Measurements from ENCODE around the gene SLTM. TPM values are rescaled to one million over a fixed set of nuclear protein-coding genes. Genes with fewer than 3 reads are reported as not detected.

The SLTM gene
- total RNA-seq, 2 experiments from 2014 or later = 183 to 189 TPM

GRCh38 chr15:58980351-58980939 lies 47.0 kb upstream of the SLTM start:
- POLR2A ChIA-PET = interaction anchor here (0.6 to 1.1 kb wide), 3 partner anchors 10 to 548 kb away, joined by 3 to 4 read pairs (median 3); no protein-coding TSS in a partner anchor
- H3K4me1 ChIP-seq (ENCODE audit: insufficient read depth, low read length) = peaks cover 18% of the 10 kb centered on the region
- no peak overlapping the region for H3K4me3 Mint-ChIP-seq

GRCh38 chr15:58977887-58978286 lies 44.4 kb upstream of the SLTM start:
- no peaks in the 10 kb centered on the region for H3K9me3 ChIP-seq (ENCODE audit: control insufficient read depth in 1 of 2, insufficient read depth in 1 of 2, low read length in 2 of 2)

More at GRCh38 chr15:58980351-58980939, 47.0 kb upstream of the SLTM start:
- no peak overlapping the region for H3K27ac ChIP-seq (ENCODE audit: low read depth in 1 of 2, low read length in 2 of 2)
- no peaks in the 10 kb centered on the region for H3K9me3 ChIP-seq (ENCODE audit: control insufficient read depth in 1 of 2, insufficient read depth in 1 of 2, low read length in 2 of 2)
- H3K27ac Mint-ChIP-seq = no peak overlapping the region
- CTCF ChIA-PET = interaction anchor here (0.6 to 1.4 kb wide), 3 partner anchors 11 to 512 kb away, joined by 3 to 6 read pairs (median 5); no protein-coding TSS in a partner anchor
- H3K36me3 ChIP-seq (ENCODE audit: insufficient read depth, low read length) = no peaks in the 10 kb centered on the region
- TF ChIP-seq CTCF (IDR thresholded peaks at IDR 0.05) = peak; percentile 78
- H3K36me3 Mint-ChIP-seq (ENCODE audit: low read depth) = no peaks in the 10 kb centered on the region
- peak in 3 of 14 experiments; percentile 66 to 72 (median 70) for DNase-seq
- intact Hi-C loops (cut with DNase I, micrococcal nuclease) = loop anchor here (1.0 to 10.0 kb wide), 8 partner anchors 46 to 544 kb away; partner anchors contain the start of genes CCNB2 (in 1 of the 2) and SLTM (in 1 of the 2)
- no peaks in the 10 kb centered on the region for H3K9me3 Mint-ChIP-seq
- H3K4me1 Mint-ChIP-seq (ENCODE audit: low read depth) = peaks cover 32% of the 10 kb centered on the region
- H3K27me3 Mint-ChIP-seq = no peaks in the 10 kb centered on the region
- H3K27me3 ChIP-seq (ENCODE audit: control insufficient read depth in 1 of 2, insufficient read depth in 2 of 2, low read length in 2 of 2) = no peaks in the 10 kb centered on the region
- no peak overlapping the region for H3K4me3 ChIP-seq (ENCODE audit: low read length)
- ATAC-seq (ENCODE audit: poor library complexity) = peak; percentile 50

GRCh38 chr15:58967479-58967878 lies 34.0 kb upstream of the SLTM start:
- ATAC-seq (ENCODE audit: poor library complexity) = no peak
- TF ChIP-seq CTCF (IDR thresholded peaks at IDR 0.05) = no peak
- H3K9me3 ChIP-seq (ENCODE audit: control insufficient read depth in 1 of 2, insufficient read depth in 1 of 2, low read length in 2 of 2) = no peaks in the 10 kb centered on the region
- Mint-ChIP-seq H3K36me3 (ENCODE audit: low read depth) (no peaks in the 10 kb centered on the region), H3K27ac (no peak overlapping the region), H3K4me1 (ENCODE audit: low read depth) (no peaks in the 10 kb centered on the region), H3K4me3 (no peak overlapping the region), H3K27me3 (no peaks in the 10 kb centered on the region), H3K9me3 (no peaks in the 10 kb centered on the region)
- no peak overlapping the region for H3K27ac ChIP-seq (ENCODE audit: low read depth in 1 of 2, low read length in 2 of 2)
- ChIA-PET CTCF (no interaction called here), POLR2A (no interaction called here)
- no peak overlapping the region for H3K4me3 ChIP-seq (ENCODE audit: low read length)
- DNase-seq = no peak
- H3K36me3 ChIP-seq (ENCODE audit: insufficient read depth, low read length) = no peaks in the 10 kb centered on the region
- intact Hi-C loops (cut with DNase I, micrococcal nuclease) = no loop called here
- H3K27me3 ChIP-seq (ENCODE audit: control insufficient read depth in 1 of 2, insufficient read depth in 2 of 2, low read length in 2 of 2) = no peaks in the 10 kb centered on the region
- H3K4me1 ChIP-seq (ENCODE audit: insufficient read depth, low read length) = no peaks in the 10 kb centered on the region

More at GRCh38 chr15:58977887-58978286, 44.4 kb upstream of the SLTM start:
- no peaks in the 10 kb centered on the region for H3K36me3 ChIP-seq (ENCODE audit: insufficient read depth, low read length)
- POLR2A ChIA-PET = interaction anchor here (0.6 to 1.0 kb wide), 2 partner anchors 11 to 262 kb away, joined by 3 to 4 read pairs; no protein-coding TSS in a partner anchor
- no peak for ATAC-seq (ENCODE audit: poor library complexity)
- H3K27ac ChIP-seq (ENCODE audit: low read depth in 1 of 2, low read length in 2 of 2) = no peak overlapping the region
- H3K36me3 Mint-ChIP-seq (ENCODE audit: low read depth) = no peaks in the 10 kb centered on the region
- TF ChIP-seq CTCF (IDR thresholded peaks at IDR 0.05) = no peak
- H3K9me3 Mint-ChIP-seq = no peaks in the 10 kb centered on the region
- H3K4me1 Mint-ChIP-seq (ENCODE audit: low read depth) = peaks cover 42% of the 10 kb centered on the region
- no peak overlapping the region for H3K27ac Mint-ChIP-seq
- intact Hi-C loops (cut with DNase I, micrococcal nuclease) = loop anchor here in 1 of 2 experiments (2.0 to 10.0 kb wide), 2 partner anchors 267 to 551 kb away; no protein-coding TSS in a partner anchor
- CTCF ChIA-PET = no interaction called here
- no peak for DNase-seq
- no peaks in the 10 kb centered on the region for H3K27me3 Mint-ChIP-seq
- no peak overlapping the region for H3K4me3 Mint-ChIP-seq
- no peak overlapping the region for H3K4me3 ChIP-seq (ENCODE audit: low read length)
- peaks cover 24% of the 10 kb centered on the region for H3K4me1 ChIP-seq (ENCODE audit: insufficient read depth, low read length)
- H3K27me3 ChIP-seq (ENCODE audit: control insufficient read depth in 1 of 2, insufficient read depth in 2 of 2, low read length in 2 of 2) = no peaks in the 10 kb centered on the region

Measured in CD4-positive, alpha-beta T cell (primary cell).